GM19238 (cell line): Measurements from ENCODE around the gene EXOC3L1.

ENCODE experiments used
- DNase-seq: peaks from one replicate; pipeline ENCODE4 v3.0.0; 2011; ENCODE audit warnings: low spot score; ENCODE audit not compliant: insufficient read length

The EXOC3L1 gene

DNA sequence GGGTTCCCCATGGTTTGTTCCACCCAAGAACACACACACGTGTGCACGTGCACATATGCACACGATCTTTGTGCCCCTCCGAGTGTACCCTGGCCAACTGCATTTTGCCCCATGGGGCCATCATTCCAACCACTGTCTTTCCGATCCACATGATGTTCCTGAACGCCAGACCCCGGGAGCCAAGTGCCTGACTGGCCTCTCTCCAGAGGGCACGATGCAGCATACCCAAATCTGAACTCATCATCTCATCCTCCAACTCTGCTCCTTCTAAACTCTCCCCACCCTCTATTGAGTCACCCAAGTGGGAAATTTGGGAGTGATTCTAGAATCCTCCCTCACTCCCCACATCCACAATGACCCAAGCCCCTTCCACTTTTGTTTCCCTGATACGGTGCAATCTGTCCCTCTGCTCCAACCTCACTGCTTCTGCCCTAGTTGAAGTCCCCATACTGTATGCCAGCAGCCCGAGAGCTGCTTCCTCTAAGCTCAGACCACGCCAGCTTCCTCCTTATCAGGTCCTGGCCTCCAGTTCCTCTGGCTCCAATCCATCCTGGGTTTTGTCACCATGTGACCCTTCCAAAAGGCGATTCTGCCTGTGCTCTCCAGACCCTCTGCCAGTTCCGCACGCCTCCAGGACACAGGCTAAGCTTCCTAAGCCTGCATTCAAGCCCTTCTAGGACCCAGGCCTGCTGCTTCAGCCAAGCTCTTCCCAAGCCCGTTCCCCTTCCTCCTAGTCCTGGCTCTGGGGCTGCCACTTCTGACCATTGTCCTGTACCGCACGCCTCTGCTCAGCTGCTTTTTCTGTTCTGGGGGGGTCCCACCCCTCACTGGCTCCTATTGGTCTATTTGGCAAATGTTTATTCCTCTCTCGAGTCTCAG, 26.9 kb upstream of the EXOC3L1 start:
- no peak for DNase-seq

DNA sequence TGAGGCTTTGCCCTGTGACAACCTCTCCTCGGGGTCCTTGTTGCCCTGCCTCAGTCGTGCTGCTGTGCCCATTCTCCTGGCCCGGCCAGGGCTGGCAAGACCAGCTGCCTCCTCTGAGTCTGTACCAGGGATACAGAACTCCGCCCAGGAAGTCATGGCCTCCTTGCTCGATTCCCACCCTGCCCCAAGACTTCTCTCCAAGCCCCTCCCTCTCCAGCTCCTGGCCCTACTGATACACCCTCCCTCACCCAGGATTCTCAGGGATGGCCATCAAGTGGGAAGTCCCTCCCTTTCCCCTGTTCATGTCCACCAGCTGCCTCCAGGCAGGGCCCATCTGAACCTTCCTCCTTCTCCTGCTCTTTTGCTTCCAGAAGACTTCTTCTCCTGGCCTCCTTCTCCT, 25.8 kb upstream of the EXOC3L1 start:
- DNase-seq = no peak

DNA sequence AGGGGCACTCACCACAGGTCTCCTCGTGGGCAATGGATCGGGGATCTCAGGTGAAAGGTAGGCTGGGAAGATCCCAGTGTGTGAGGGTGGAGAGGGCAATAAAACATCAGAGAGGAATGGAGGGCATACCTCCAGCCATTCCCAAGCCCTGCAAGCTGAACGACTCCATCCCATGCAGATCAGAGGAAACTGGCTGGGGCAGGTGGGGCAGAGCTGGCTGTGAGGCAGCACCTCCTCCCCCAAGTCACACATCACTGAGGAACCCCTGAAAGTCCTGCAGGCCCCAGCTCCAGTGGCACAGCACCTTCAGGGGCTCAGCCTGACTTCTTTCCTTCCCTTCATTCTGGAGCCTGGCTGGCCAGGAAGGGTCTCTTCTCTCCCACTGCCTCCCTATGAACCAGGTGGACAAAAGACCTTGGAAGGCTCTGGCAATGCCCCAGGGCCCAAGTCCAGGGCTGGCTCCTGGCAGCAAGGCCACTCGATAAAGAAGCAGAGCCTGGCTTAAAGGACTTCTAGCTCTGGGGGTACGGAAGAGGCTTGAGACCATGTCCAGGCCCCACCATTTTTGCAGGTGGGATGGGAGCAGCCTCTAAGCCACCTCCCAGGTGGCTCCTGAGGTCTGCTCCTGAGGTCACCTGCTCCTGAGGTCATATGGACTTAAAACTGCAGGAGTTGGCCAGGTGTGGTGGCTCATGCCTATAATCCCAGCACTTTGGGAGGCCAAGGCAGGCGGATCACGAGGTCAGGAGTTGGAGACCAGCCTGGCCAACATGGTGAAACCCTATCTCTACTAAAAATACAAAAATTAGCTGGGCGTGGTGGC, 23.5 kb upstream of the EXOC3L1 start:
- DNase-seq = no peak

DNA sequence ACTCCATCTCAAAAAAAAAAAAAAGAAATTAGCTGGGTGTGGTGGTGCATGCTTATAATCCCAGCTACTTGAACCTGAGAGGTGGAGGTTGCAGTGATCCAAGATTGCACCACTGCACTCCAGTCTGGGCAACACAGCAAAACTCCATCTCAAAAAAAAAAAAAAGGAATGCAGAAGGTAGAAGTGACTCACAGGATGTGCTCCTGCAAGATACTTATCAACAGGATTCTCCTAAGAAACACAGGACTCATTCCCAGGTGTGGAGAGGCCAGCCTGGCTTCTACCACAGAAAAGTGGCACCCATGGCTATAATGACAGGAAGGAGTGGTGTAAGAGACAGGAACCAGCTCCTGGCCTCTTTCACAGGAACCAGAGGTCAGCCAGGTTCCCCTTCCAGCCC, 22.8 kb upstream of the EXOC3L1 start:
- DNase-seq = no peak

DNA sequence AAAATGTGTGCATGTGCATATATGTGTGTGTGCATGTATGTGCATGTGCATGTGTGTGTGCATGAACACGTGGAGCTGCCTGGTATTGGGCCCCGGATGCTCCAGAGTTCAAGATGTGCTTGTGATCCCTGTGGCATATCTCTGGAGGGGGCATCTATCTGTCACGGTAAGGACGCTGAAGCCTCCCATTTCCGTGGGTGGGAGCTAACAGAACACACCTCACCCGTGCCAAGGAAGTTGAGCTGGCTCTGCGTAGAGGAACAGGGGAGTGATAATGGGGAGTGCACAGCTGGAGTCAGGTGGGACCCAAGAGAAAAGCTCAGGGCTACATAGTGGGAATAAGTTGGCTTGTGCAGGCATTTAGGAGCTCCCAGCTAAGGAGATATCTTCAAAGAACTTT, 21.7 kb upstream of the EXOC3L1 start:
- DNase-seq = no peak

DNA sequence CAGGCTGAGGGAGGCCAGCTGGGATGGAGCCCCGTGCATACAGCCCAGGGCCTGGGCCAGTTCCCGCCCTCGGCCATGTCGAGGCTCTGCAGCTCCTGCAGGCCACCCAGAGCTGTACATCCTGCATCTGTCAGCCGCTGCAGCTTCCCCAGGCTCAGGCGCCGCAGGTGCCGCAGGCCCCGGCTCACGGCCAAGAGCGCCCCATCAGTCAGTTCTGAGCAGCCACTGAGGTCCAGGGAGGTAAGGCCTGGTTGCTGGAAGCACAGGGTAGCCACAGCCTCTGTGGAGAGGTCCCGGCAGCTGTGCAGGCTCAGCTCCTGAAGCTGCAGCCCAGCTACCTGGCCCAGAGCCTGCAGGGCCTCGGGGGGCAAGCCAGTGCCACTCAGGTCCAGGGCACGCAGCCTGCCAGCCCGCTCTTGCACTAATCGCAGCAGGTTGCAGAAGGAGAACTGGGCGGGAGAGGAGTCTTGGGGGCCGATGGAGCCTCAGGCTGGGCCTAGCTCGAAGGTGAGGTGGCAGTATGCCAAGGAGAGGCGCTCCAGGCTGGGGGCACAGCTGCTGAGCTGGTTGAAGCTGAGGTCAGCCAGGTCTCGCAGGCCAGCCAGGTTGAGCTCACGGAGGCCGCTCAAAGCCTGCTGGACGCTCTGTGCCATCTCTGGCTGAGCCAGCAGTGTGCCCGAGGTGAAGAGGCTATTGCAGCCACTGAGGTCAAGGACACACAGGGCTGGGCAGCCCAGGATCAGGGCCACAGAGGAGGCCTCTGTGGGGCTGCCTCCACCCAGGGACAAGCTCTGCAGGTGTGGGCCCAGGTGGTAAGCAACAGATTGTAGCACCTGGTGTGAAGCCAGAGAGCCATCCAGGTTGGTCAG, 20.4 kb upstream of the EXOC3L1 start:
- DNase-seq = no peak

DNA sequence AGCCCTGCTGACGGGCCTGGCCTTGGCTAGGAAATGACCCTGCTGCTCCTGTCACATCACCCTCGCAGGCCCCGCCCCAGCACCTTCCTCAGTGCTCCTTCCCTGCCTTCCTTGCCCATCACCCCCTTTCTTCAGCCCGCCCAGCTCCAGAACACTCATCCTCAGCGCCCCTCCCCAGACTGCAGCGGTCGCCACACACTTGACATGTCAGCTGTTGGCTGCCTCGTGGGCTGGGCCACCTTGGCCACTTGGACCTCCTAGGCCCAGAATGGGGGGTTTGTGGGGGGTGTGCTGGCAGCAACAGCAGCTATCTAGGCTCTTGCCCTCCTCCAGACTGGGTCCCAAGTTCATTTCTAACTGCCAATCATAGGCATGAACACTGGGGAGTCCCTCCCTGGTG, 19.6 kb upstream of the EXOC3L1 start:
- no peak for DNase-seq

DNA sequence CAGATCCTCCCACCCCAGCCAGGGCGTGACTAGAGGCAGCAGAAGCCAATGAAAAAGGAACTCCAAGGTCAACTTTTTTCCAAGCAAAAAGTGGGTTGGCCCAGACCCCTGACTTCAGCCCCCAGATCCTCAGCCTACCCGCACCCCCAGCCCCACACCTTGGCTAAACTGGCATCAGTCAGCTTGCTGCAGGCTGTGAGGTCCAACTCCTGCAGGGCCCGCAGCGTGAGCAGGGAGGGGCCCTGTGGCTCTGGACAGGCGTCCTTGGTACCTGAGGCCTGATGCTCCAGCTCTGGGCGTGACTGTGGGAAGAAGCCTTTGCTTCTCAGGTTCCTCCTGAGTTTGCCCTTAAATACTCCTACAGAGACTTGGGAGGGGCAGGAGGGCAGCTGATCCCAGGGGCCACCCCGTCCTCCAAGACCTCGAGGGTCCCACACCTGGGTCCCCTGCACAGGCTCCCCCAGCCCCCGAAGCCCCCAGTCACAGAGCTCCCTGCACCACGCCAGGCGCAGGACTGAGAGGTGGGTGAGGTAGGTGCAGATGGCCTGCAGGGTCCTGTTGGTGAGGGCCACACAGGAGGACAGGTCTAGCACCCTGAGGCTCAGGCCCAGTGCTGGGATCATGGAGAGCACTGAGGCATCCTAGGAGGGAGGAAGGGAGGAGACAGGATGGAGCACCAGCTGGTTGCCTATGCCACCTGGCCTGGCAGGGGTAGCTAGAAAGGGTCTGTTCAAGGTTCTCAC, 18.4 kb upstream of the EXOC3L1 start:
- no peak for DNase-seq

DNA sequence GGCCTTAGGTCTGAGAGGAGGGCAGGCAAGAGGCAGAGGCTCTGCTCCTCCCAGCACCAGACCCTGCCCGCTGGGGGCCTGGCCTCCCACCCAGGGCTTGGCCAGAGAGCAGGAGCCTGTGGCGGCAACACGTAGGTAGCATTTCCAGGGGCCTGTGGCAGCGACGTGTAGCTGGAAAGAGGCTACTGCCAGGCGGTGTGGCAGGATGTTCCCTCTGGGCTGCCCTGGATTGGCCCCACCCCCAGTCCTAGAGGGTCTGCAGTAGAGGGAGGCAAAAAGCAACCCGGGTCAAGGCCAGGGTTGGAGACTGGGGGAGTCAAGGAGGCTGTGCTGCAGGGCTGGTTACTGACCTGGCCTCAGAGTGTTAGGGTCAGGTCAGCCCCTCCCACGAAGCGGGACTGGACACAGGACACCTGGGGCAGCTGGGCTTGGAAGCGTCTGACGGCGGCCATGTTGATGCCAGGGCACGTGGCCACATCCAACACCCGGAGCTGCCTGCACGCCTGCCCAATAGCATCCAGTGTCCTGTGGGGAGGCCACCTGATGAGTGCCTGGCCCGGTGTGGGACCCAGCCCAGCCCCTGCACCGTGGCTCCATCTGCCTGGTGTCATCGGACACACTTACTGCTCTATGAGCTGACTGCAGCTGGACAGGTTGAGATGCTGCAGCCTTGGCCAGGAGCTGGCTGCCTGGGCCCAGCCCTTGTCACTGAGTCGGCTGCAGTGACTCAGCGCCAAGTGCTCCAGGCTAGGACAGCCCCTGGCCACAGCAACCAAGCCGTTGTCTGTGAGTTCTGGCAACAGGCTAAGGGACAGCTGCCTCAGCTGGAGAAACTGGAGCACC, 17.5 kb upstream of the EXOC3L1 start:
- DNase-seq = no peak

DNA sequence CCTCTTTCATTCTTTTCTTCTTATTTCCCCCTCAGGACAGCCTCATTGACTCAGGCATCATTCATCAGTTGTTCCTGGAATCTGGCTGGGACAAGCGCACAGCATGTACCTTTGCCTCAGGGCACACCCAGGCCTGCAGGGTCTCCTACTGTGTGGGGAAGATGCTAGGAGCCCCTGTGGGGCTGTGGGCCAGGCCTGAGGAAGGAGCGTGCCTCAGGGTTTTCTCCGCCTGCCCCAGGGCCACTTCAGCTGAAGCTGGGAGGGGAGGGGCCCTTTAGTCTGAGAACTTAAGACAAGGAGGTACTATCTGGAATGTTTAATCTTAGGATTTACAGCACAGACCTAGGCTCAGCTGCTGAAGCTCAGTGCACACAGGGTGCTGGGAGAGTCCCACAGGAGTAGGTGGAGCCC, 16.9 kb upstream of the EXOC3L1 start:
- DNase-seq = no peak

DNA sequence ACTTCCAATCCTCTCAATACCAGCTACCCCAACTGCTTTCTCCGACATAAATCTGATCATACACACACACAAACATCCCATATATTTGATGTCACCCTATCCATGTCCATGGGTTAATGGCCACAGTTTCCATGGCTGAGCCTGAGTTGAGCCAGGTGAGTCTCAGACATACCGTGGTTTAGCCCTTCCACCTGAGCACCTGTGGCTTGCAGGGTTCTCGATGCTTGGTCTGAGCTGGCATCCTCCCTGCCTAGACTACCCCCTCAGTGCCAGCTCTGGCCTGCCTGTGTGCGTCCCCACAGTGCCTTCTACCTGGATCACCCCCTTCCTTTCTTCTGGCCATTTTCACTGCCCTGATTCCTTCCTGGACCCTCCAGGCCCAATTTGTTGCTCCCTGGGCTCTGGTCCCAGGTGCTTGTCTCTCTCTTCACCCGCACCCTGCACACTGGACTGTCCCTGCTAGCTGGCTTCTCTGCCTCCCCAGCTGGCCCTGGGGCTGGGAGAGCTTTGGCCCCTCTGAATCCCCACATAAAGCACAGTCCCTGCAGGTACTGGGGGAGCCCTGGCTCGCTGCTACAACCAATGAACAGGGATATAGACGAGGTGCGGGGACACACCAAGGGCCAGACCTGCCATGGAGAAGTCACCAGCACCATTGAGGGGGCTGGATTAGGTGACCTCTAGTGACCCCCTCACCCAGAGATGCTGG, 16.3 kb upstream of the EXOC3L1 start:
- DNase-seq = no peak

DNA sequence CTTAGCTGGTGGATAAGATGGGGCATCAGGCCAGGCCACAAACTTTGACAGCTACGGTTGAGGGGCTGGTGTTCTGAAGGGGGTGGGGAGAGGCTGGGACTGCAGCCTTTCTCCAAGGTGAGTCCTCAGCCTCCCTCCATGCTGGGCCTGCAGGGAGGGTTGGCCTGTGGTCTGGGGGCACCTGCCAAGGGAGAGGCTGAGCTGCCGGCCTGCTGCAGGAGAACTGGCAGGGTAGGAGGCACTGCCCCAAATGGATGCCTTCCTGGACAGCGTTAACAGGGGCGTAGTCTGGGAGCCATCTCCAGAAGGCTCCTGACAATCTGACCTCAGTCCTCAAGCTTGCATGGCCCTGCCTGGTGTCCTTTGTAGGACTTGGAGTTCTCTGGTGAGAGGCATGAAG, 14.1 kb upstream of the EXOC3L1 start:
- no peak for DNase-seq

DNA sequence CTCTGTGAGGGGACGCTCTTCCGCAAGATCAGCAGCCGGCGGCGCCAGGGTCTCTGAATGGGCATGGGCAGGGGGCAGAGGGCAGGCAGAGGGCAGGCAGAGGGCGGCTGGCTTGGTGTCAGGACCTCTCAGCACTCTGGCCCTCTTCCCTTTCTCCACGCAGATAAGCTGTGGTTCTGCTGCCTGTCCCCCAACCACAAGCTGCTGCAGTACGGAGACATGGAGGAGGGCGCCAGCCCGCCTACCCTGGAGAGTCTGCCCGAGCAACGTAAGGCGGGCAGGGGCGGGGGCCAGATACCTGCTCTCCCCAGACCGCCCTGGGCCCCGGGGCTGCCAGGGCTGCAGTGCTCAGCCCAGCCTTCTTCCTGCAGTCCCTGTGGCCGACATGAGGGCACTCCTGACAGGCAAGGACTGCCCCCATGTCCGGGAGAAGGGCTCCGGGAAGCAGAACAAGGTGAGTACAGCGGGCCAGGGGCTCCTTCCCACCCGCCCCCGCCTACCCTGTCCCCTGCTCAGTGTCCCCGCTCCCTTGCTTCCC, 13.1 kb upstream of the EXOC3L1 start:
- DNase-seq = no peak

DNA sequence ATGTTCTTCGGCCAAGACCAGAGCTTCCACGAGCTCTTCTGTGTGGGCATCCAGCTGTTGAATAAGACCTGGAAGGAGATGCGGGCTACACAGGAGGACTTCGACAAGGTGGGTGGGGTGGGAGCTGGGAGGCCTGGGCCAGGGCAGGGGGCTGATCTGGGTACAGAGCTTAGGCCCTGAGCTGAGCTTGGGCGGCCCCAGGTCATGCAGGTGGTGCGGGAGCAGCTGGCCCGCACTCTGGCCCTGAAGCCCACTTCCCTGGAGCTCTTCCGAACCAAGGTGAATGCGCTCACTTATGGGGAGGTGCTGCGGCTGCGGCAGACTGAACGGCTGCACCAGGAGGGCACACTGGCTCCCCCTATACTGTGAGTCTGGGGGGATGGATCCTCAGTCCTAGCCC, 12.5 kb upstream of the EXOC3L1 start:
- no peak for DNase-seq

DNA sequence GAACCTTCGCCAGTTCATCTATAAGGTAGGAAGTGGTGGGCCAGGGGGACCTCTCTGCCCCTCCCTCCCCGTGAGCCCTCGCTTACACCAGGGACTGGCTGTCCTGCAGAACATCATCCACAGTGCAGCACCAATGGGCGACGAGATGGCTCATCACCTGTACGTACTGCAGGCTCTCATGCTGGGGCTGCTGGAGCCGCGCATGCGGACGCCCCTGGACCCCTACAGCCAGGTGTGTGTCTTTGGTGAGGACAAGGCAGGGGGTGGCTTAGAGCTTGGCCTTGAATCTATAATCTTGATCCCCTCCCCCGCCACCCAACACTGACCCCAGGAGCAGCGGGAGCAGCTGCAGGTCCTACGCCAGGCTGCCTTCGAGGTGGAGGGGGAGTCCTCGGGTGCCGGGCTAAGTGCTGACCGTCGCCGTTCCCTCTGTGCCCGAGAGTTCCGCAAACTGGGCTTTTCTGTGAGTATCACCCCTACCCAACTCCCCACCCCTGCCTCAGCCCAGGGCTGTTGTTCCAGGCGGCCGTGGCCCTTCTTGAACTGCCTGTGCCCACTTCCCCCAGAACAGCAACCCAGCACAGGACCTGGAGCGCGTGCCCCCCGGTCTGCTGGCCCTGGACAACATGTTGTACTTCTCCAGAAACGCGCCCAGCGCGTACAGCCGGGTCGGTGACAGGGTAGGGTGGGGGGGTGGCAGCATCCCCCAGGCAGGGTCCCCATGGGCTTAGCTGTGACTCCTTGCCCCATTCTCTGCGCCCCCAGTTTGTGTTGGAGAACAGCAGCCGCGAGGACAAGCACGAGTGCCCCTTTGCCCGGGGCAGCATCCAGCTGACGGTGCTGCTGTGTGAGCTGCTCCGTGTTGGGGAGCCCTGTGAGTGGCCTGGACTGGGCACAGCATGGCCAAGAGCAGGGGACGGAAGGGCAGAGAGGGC, 11.7 kb upstream of the EXOC3L1 start:
- no peak for DNase-seq

DNA sequence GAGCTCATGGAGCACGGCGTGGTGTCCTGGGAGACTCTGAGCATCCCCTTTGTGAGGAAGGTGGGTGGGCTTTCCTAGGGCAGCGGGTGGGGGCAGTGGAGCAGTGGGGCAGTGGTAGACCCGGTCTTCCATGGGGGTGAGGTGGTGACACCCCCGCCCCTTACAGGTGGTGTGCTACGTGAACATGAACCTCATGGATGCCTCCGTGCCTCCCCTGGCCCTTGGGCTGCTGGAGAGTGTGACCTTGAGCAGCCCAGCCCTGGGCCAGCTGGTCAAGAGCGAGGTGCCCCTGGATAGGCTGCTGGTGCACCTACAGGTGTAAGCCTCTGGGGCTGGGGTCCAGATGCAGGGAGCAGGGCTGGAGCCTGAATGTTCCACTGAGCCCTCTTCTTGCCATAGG, 10.6 kb upstream of the EXOC3L1 start:
- DNase-seq = no peak

DNA sequence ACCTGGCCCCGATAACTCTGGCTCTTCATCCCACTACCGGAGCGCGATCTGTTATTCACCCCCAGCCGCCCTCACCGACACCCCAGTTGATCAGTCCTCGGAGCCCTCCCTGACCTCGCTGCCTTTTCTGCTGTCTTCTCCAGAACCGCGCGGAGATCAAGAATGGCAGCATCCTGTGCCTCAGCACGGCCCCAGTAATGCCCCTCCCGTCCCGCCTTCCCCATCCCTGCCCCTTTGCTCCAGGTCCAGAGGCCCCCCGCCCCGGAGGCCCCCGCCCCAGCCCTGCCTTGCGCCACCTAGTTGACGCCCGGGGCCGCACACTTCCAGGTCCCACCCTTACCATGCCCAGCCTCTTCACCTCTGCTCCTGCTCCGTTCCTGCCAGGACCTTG, 9.9 kb upstream of the EXOC3L1 start:
- no peak for DNase-seq
